ENCODE data around the gene NCKAP5.

Gene NCKAP5

DNA sequence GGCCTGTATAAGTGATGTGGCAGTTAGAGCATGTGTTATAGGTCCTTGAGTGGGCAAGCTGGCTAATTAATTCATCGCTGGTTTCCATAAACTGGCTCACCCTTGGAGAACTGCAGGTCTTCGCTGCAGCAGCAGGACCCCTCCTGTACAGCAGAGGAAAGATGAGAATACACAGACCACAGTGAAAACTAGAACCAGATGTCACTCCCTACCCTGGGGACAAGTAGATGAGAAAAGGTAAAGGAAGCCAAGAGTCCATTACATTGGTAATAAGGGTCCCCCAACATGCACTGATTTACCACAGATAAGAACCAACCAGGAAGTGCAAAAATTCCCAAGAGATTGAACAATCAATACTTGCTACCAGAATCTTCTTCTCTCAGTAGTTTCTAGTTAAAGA is 482.6 kb downstream of the NCKAP5 start:
- no peak for TF ChIP-seq TAF1 (IDR thresholded peaks at IDR 0.05; ENCODE audit: borderline replicate concordance, insufficient read depth, low read length)
- no peak for TF ChIP-seq FOXP2 (optimal IDR thresholded peaks at IDR 0.05; ENCODE audit: borderline replicate concordance, extremely low read depth, extremely low read length, insufficient read depth)
- TF ChIP-seq SIN3A (IDR thresholded peaks at IDR 0.05; ENCODE audit: borderline replicate concordance, insufficient read depth, low read length) = no peak
- no peak for TF ChIP-seq POLR2AphosphoS5 (IDR thresholded peaks at IDR 0.05; ENCODE audit: low read depth, low read length)
- TF ChIP-seq, protein P1, sequence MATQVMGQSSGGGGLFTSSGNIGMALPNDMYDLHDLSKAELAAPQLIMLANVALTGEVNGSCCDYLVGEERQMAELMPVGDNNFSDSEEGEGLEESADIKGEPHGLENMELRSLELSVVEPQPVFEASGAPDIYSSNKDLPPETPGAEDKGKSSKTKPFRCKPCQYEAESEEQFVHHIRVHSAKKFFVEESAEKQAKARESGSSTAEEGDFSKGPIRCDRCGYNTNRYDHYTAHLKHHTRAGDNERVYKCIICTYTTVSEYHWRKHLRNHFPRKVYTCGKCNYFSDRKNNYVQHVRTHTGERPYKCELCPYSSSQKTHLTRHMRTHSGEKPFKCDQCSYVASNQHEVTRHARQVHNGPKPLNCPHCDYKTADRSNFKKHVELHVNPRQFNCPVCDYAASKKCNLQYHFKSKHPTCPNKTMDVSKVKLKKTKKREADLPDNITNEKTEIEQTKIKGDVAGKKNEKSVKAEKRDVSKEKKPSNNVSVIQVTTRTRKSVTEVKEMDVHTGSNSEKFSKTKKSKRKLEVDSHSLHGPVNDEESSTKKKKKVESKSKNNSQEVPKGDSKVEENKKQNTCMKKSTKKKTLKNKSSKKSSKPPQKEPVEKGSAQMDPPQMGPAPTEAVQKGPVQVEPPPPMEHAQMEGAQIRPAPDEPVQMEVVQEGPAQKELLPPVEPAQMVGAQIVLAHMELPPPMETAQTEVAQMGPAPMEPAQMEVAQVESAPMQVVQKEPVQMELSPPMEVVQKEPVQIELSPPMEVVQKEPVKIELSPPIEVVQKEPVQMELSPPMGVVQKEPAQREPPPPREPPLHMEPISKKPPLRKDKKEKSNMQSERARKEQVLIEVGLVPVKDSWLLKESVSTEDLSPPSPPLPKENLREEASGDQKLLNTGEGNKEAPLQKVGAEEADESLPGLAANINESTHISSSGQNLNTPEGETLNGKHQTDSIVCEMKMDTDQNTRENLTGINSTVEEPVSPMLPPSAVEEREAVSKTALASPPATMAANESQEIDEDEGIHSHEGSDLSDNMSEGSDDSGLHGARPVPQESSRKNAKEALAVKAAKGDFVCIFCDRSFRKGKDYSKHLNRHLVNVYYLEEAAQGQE (IDR thresholded peaks at IDR 0.05; ENCODE audit: insufficient read depth in 1 of 2, low read depth in 2 of 2, low read length in 2 of 2) = no peak

DNA sequence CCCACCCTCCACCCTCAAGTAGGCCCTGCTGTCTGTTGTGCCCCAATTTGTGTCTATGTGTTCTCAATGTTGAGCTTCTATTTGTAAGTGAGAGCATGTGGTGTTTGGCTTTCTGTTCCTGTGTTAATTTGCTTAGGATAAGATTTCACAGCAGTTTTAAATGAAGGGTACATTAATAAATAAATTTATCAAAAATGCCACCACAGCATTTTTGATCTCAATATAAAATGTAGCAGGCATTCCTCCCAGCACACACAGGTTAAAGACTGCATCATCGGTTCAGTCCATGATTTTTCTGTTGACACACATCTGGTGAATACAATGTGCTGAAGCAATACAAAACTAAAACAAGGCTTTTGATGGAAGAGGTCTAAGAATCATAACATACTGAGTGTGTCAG is 486.2 kb downstream of the NCKAP5 start:
- no peak for TF ChIP-seq FOXP2 (optimal IDR thresholded peaks at IDR 0.05; ENCODE audit: borderline replicate concordance, extremely low read depth, extremely low read length, insufficient read depth)
- TF ChIP-seq POLR2AphosphoS5 (IDR thresholded peaks at IDR 0.05; ENCODE audit: low read depth, low read length) = no peak
- TF ChIP-seq, protein P1 (IDR thresholded peaks at IDR 0.05; ENCODE audit: insufficient read depth in 1 of 2, low read depth in 2 of 2, low read length in 2 of 2) = no peak
- TF ChIP-seq SIN3A (IDR thresholded peaks at IDR 0.05; ENCODE audit: borderline replicate concordance, insufficient read depth, low read length) = no peak
- TF ChIP-seq TAF1 (IDR thresholded peaks at IDR 0.05; ENCODE audit: borderline replicate concordance, insufficient read depth, low read length) = no peak

DNA sequence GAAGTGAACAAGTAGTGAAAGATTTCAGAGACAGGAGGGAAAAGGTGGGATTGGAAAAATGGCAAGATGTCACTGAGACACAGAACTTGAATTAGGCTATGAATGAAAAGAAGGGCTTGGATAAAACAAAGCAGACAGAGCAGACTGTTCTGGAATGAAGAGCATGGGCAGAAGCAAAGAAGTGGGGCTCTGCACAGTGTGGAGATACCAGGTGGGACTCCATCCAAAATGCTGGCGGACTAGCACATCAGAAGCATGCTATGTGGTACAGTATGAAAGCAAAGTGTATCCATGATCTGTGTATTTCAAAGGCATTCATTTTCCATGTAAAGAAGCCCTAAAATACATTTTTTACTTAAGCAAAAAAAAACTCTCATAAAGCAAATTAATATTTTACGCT is 487.4 kb downstream of the NCKAP5 start:
- TF ChIP-seq, protein P1 (IDR thresholded peaks at IDR 0.05; ENCODE audit: insufficient read depth in 1 of 2, low read depth in 2 of 2, low read length in 2 of 2) = no peak
- TF ChIP-seq FOXP2 (optimal IDR thresholded peaks at IDR 0.05; ENCODE audit: borderline replicate concordance, extremely low read depth, extremely low read length, insufficient read depth) = no peak
- TF ChIP-seq SIN3A (IDR thresholded peaks at IDR 0.05; ENCODE audit: borderline replicate concordance, insufficient read depth, low read length) = no peak
- TF ChIP-seq TAF1 (IDR thresholded peaks at IDR 0.05; ENCODE audit: borderline replicate concordance, insufficient read depth, low read length) = no peak
- TF ChIP-seq POLR2AphosphoS5 (IDR thresholded peaks at IDR 0.05; ENCODE audit: low read depth, low read length) = no peak

DNA sequence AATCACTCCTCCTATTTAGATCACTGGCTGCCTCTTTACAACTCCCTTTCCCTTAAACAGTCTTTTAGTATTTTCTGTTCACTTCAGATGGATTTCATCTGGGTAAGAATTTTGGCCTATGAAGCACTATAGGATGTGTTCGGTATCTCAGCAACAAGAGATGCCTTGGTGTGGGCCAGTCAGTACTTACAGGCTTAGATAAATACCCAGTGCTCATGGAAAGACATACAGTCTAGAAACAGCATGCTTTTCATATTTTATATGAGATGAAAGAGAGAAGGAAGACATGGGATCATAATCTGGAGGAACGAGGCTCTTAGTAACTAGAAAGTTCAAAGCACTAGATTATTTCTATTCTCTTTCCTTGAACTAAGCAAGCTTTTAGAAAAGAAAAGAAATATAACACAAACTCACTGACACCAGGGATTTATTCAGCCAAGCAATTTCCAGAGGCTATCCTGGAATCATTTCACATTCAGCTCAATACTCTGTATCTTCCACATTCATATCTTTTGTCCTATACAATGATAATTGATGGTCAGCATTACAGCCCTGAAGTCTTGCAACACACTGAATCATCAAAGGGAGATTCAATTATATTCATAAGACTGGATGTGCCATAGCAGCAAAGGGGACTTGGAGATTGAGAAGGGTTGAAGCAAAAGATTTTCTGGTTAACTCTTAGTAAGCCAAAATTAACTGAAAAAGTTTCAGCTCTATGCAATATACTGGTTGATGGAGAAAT is 489.4 kb downstream of the NCKAP5 start:
- TF ChIP-seq FOXP2 (optimal IDR thresholded peaks at IDR 0.05; ENCODE audit: borderline replicate concordance, extremely low read depth, extremely low read length, insufficient read depth) (no peak), SIN3A (IDR thresholded peaks at IDR 0.05; ENCODE audit: borderline replicate concordance, insufficient read depth, low read length) (no peak), TAF1 (IDR thresholded peaks at IDR 0.05; ENCODE audit: borderline replicate concordance, insufficient read depth, low read length) (no peak), POLR2AphosphoS5 (IDR thresholded peaks at IDR 0.05; ENCODE audit: low read depth, low read length) (no peak)
- TF ChIP-seq, protein P1 (IDR thresholded peaks at IDR 0.05; ENCODE audit: insufficient read depth in 1 of 2, low read depth in 2 of 2, low read length in 2 of 2) = no peak

All from PFSK-1 (cell line).